Effector CD8-positive, alpha-beta T cell (primary cell): ENCODE results near the gene SGK2.
"Not testable (repeated sequence)": the region's sequence is repeated elsewhere in the genome, so short reads cannot be mapped to it uniquely, and the experiment has no call there.

Source experiments
- DNase-seq: peaks from one replicate; lab custom pipeline; 2025; lab: John Stamatoyannopoulos, UW

The SGK2 gene

DNA sequence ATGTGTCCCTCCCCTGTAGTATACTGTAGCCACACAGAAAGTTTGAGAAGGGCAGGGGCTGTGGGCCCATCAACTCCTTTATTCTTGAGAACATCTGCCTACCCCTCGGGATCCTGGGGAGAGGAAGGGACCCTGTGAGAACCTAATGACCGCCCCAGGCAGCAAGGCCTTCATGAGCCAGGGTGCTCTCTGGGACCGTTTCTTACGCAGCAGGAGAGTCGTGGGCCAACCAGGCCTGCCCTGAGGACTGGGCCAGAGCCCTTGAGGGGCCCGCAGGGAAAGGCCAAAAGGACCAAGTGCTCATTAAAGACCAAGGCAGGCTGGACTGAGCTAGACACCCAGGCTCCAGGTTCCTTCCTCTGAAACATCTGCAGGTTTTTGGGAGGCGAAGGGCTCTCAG is 5.2 kb downstream of the SGK2 start:
- no peak for DNase-seq

DNA sequence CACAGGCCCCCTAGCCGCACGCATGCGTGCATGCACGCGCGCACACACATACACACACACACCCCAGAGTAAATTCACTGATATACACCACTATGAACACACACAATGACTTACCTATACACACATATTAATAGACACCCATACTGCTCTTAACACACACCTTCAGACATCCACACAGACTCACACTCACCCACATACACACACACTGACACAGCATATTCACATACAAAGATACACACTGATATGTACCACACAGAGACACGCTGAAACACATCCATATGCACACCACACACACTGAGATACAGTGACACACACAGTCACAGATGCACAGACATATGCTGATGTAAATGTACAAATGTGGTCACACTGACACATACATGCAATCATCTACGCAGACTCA is 5.6 kb downstream of the SGK2 start:
- DNase-seq, result no peak

DNA sequence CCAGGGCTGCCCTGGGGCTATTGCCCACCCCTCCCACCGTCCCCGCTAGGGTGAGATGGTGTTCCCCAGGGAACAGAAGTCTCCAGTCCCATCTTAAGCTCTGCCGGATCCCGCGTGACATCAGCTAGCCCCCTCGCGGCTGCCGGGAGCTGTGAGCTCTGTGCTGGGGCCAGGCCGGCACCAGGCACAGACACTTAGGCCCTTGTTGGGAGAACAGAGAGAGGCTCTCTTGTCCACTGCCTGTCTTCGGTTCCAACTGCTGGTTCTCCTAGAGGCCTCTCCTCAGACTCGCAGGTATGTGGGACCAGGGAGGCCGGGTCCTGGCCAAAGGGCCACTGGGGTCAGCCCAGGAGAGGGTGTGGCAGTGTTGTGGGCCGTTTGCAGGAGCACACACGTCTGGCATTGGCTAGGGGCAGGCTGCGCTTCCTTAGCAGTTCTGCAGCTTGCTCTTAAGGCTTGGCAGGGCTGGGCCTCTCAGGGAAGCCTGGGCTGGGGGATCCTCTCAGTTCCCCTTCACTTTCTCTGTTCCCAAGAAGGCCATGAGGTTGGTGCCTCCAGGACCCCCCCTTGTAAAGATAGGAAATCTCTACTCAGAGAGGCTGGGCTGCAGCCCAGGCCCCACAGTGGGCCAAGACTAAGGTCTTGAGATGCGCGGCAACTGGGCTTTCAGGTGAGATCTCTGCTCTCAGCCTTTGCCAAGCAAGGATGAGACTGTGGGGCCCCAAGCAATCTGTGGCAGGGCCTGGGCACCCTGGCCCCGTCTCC is 6.3 kb downstream of the SGK2 start:
- no peak for DNase-seq

DNA sequence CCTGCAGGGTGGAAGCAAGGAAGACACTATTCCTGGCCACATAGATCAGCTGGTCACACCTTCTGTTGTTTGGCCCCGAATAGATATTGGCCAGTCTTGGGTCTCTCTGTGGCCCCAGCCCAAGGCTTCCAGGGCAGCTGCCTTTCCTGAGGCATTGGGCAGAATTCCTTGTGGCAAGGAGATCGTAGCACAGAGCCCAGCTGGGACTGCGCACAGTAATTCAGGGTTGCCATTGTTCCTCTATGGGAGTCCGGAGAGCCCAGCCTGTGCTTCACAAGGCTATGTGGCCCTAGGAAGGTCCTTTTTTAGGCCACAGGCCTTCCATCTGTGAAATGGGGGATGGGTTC is 6.9 kb downstream of the SGK2 start:
- no peak for DNase-seq

DNA sequence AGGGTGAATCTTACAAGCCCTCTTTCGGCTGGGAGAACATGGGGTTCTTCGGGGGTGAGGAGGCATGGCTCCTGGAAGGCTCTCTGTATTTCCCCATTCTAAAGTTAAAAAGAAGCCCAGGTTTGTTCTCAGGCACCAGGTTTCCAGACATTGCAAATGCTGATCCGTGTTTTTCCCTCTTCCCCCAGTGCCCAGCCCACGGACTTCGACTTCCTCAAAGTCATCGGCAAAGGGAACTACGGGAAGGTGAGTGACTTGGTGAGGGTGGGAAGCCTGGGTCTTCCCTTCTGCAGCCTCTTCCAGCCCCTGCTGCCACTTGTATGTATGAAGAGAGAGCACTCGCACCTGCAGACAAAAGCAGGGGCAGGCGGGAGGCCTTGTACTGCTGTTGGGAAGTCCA is 8.7 kb downstream of the SGK2 start:
- DNase-seq, result no peak

DNA sequence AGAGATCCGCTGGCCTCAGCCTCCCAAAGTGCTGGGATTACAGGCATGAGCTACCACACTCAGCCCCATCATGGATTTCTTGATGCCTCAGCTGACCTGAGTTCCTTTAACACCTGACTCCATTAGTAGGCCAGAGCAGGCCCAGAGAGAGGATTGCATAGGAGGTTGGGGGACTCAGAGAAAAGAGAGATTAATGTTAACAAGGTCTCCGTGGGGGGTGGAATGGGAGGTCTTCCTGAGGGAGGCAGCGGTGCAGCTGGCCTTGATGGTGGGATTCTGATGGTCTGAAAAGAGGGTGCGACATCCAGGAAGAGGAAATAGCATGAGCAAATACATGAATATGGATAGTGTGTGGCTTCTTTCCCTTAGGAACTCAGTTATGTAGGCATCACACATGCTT is 9.9 kb downstream of the SGK2 start:
- DNase-seq, result no peak

DNA sequence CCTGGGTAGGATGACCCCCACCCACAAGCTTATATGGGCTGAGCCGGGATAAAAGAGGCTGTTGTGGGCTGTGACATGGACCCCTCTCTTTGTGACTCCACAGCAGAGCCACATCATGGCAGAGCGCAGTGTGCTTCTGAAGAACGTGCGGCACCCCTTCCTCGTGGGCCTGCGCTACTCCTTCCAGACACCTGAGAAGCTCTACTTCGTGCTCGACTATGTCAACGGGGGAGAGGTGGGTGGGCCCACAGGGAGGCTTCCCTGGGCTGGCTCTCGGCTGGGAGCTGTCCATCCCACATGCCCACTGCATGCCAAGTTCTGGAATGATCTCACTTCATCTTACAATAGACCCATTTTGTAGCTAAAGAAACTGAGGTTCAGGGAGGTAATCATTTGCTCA is 10.5 kb downstream of the SGK2 start:
- no peak for DNase-seq

DNA sequence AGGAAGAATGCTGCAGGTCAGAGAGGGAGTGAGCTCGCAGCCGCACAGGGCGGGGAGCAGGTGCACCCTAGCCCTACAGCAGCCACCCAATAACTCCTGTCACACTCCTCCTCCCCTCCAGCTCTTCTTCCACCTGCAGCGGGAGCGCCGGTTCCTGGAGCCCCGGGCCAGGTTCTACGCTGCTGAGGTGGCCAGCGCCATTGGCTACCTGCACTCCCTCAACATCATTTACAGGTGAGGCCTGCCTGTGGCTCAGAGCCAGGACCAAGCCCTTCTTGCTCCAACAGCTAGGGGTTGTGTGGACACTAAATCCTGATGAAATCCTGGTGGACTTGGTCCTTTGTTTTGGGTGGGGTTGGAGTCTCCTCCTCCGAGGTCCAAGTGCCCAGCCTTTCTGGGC is 11.7 kb downstream of the SGK2 start:
- no peak for DNase-seq

DNA sequence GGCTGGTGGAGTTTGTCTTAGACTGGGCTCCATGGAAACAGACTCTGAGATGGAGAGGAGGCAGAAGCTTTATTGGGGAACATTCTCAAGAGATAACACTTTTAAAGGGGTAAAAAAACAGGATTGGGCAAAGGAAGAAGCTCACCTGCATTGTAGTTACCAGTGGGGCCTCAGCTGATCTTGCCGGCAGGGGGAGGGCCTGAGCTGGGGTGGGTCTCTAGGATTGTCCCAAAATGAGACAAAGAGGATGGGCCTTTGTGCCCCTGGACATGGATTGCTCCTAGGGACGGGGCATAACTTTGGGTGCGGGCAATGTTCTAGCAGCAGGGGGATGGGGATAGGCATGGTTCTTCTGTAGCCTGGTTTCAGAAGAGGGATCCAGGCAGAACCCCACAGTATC is 12.5 kb downstream of the SGK2 start:
- no peak for DNase-seq

DNA sequence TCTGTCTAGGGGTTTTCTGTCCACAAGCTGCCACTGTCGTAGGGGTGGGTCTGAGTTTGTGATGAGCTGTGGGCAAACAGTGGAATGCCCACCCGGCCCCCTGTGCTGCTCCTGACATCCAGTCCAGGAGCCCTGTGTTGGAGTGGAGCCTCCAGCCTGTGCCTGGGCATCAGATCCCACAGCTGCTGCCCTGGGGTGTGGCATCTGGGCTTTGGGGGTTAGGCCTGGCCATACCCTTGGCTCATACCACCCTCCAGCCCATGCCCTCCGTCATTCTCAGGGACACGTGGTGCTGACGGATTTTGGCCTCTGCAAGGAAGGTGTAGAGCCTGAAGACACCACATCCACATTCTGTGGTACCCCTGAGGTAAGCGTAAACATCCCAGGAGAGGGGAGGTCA is 12.9 kb downstream of the SGK2 start:
- DNase-seq, result no peak

DNA sequence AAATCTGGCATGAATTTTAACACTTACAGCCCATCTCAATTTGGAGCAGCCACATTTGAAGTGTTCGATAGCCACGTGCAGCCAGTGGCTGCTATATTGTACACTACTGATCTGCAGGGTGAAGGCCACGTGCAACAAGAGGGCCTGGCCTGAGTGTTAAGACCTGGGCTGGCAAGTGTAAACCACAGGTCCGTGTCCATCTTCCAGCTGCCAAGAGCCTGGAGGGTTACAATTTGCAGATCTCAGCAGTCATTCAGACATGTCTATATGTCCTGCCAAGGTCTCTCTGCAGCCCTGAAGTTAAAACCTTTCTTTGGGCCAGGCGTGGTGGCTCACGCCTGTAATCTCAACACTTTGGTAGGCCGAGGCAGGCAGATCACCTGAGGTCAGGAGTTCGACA is 14.1 kb downstream of the SGK2 start:
- no peak for DNase-seq

DNA sequence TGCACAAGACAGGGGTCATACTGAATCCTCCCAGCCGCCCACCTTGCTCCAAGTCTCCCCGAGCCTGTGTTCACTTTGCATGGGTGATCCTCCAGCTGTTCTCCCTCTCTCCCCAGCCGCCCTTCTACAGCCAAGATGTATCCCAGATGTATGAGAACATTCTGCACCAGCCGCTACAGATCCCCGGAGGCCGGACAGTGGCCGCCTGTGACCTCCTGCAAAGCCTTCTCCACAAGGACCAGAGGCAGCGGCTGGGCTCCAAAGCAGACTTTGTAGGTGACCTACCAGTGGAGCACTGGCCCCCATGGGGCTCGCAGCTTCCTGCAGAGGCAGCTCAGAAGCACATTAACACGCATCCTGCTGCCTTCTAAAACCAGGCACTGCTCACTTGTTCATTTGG is 17.3 kb downstream of the SGK2 start:
- DNase-seq, result no peak

DNA sequence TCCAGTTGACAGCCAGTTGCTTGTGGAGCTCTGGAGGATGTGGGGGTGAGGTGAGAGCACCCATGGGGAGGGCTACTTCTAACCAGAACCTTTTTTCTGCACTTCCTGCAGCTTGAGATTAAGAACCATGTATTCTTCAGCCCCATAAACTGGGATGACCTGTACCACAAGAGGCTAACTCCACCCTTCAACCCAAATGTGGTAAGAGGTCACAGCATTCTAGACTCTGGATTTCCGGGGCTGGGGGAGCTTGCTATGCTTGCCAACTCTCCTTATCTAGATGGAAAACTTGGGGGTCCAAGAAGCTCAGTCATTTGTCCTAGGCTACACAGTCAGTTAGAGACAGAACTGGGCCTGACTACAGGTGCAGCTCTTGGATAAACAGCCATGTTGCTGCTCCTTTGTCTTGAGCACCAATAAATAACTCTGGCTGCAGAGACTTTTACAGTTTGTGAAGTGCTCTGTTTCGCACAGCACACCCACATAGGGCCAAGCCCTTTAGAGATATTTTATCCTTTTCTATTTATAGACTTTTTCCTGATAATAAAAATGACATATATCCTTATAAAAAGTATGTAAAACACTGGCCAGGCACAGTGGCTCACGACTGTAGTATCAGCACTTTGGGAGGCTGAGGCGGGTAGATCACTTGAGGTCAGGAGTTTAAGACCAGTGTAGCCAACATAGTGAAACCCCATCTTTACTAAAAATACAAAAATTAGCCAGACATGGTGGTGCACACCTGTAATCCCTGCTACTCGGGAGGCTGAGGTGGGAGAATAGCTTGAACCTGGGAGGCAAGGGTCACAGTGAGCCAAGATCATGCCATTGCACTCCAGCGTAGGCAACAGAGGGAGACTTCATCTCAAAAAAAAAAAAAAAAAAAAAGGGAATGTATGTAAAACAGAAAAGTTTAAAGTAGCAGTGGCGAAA is 21.3 kb downstream of the SGK2 start:
- DNase-seq, result no peak

DNA sequence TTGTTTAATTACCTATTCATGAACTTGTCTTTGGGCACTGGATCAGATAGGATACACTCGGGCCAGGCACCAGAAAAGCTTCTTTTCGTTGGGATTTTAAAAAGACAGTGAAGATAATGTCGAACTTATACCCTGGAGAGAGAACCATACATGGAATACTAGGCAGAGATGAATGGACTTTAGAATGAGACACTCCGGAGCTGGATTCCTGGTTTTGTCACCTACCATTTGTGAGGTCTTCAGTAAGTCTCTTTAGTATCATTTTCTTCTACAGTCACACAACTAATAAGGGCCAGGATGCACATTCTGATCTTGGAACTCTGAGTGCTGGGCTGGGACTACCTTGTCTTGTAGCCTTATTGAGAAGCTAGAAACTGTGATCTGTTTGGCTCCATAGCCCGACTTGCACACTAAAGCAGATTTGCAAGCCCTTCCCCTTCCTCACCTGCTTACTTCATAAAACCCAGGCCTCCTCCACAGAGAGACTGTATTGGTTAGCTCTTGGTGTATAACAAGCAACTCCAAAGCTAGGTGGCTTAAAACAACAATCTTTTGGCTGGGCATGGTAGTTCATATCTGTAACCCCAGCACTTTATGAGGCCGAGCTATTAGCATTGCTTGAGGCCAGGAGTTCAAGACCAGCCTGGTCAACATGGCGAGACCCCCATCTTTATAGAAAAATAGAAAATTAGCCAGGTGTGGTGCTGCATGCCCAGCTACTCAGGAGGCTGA is 24.5 kb downstream of the SGK2 start:
- no peak for DNase-seq

DNA sequence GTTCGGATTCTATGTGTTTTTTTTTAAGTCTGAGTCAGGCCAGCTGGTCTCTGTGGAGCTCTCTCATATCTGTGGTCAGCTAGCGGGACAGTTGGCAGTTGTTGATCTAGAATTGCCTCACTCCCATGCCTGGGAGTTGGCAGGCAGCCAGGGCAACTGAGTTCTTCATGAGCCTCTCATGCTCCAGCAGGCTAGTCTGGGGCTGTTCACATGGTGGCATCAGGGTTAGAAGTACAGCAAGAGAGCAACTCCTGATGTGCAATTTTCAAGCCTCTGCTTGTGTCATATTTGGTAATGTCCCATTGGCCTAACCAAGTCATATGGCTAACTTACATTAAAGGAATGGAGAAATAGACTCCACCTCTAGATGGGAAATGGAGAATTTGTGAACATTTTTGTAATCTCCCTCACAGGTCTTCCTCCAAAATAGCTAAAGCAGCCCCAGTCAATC is 25.2 kb downstream of the SGK2 start:
- DNase-seq, result no peak

DNA sequence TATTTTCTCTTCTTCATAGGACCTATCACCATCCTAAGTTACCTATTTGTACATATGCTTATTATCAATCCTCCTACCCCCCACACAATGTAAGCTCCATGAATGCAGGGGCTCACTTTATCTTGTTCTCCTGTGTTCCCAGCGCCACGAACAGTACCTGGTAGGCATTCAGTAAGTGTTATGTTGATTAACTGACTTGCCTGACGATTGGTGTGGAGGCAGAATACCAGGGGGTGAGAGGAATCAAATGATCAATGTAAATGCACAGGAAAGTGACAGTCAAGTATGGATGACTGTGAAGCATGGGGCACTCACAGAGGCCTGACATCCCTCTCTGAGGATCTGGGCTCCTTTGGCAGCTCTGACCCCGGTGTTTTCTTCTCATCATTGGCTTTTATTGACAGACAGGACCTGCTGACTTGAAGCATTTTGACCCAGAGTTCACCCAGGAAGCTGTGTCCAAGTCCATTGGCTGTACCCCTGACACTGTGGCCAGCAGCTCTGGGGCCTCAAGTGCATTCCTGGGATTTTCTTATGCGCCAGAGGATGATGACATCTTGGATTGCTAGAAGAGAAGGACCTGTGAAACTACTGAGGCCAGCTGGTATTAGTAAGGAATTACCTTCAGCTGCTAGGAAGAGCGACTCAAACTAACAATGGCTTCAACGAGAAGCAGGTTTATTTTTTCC is 25.8 kb downstream of the SGK2 start:
- DNase-seq, result no peak

DNA sequence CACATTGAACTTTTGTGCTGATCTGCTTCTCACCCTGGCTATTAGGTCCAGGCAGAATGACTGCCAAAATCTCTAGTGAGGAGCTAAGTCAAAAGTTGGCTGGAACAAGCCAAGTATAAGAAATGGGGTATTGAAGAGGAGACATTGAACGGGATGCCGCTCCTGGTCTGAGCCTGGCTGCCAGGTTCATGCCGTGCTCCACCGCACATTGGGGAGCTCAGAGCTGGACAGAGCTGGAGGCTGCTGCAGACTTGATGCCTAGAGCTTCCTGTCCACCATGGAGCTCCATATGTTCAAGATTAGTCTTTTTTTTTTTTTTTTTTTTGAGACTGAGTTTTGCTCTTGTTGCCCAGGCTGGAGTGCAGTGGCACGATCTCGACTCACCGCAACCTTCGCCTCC is 27.8 kb downstream of the SGK2 start:
- DNase-seq, result no peak

DNA sequence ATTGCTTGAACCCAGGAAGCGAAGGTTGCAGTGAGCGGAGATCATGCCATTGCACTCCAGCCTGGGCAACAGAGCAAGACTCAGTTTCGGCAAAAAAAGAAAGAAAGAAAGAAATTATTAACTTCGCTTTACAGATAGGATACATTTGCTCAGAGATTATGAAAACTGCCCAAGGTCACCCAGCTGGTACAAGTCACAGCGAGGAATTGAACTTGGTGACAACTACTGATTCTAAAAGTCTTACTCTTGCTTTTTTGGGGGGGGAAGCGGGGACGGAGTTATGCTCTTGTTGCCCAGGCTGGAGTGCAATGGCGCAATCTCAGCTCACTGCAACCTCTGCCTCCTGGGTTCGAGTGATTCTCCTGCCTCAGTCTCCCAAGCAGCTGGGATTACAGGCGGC is 29.7 kb downstream of the SGK2 start:
- DNase-seq, result not testable (repeated sequence)

DNA sequence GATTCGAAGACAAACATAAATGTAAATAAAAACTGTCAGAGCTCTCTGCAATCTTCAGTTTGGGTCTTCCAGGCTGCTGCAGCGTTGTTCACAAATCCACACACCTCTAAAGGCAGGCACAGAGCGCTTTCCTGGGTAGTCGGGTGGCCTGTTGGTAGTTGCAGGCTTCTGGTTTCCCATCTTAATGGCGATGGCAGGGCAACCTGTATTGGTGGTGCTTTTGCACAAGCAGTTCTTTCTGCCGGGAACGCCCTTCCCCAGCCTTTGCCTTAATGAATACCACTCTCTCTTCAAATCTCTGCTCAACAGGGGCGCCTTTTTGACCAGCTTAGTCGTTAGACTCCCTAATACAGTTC is 31.2 kb downstream of the SGK2 start:
- DNase-seq, result no peak

DNA sequence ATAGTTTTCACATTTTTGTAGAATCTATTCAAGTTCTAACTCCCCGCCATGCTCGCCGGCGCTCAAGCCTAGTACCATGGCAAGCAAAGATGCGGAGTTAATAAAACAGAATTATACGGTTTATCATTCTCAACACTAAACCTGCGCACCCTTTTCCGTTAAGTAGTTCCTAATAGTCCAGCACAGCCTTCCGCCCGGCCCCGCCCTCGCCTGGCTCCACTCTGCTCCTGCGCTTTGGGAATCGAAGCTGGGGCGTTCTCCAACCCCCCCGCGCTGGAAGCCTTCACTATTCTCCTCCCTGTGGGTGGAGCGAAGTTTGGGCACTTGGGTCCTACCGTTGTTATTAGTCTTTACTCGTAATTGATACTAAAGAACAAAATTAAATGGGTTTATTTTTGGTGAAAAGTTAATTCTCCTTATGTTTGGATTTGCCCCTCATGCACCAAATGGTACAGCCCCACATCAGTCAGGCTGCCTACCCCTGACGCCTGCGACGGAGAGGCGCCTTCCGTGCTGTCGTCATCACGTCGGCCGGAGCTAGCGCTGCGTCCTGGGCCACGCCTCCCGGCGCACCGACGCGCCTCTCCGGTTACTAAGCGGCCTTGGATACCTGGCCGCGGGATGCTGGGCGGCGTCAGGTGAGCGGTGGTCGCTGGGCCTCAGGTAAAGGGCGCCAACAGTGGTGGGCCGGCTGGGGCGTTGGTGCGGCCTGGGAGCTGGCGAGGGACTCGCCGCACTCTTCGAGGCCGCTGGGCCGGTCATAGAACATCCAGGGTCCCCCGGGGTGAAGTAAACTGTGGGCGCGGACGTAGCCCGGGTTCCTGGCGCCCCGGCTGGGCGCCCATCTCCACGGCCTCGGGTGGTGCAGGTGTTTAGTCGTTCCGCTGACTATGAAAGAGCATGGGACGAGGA is 31.8 kb downstream of the SGK2 start, which contains the start of gene IFT52:
Gene IFT52, plus strand, starts transcription at position 546 of the 912 bp plus-strand sequence. CDS start 3,762 bp downstream, outside the sequence.
- peak; percentile 78 for DNase-seq

DNA sequence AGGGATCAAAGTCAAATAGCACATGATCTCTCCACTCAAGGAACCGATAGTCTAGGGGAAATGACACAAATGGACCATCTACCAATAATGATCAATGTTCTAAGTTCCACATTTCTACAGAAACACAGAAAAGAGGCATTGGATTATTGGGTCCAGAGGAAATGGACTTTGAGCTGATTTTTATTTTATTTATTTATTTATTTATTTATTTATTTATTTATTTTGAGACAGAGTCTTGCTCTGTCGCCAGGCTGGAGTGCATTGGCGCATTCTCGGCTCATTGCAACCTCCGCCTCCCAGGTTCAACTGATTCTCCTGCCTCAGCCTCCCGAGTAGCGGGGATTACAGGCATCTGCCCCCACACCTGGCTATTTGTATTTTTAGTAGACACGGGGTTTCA is 43.1 kb downstream of the SGK2 start:
- not testable (repeated sequence) for DNase-seq
